Cardiac muscle cell (in vitro differentiated cells and primary cell): Measurements from ENCODE around the gene CUX1. TPM values are rescaled to one million over a fixed set of nuclear protein-coding genes. Genes with fewer than 3 reads are reported as not detected.

Experiments used
- DNase-seq, 2 donors: peaks; one replicate each; pipeline versions ENCODE4 v3.0.0 to v3.0.0-alpha.2; 2010 to 2017; ENCODE audit warnings: low read depth in 1 of 2, low spot score in 1 of 2
- H3K27ac ChIP-seq: fragments of 200-600 bp; sonication (generic); 2 replicates; pipeline ENCODE4 v1.5.1; 2016
- H3K27me3 ChIP-seq: fragments of 200-600 bp; sonication (generic); 2 replicates; pipeline ENCODE4 v1.6.0; 2016; ENCODE audit warnings: control low read depth
- H3K36me3 ChIP-seq: fragments of 200-600 bp; sonication (generic); 2 replicates; pipeline ENCODE4 v1.5.1; 2016; ENCODE audit warnings: control low read depth
- H3K4me1 ChIP-seq: fragments of 200-600 bp; sonication (generic); 2 replicates; pipeline ENCODE4 v1.8.1; 2017; ENCODE audit warnings: low read depth, mild to moderate bottlenecking, mixed run types
- H3K4me3 ChIP-seq: fragments of 200-600 bp; sonication (generic); 2 replicates; pipeline ENCODE4 v1.5.1; 2016; ENCODE audit warnings: mild to moderate bottlenecking
- H3K9me3 ChIP-seq: fragments of 200-600 bp; sonication (generic); 2 replicates; pipeline ENCODE4 v1.5.1; 2017; ENCODE audit warnings: low read depth, mild to moderate bottlenecking, control low read depth
- polyA plus RNA-seq: library from polyadenylated mRNA; unstranded; fragments of >200 nt; fragmentation: Nextera tagmentation; extraction: Ambion mirVana; gene quantifications from 2 replicates; pipeline ENCODE4 v1.2.1, GENCODE V29; 2016
- total RNA-seq: library from RNA; depleted of rRNA; stranded (reverse); fragments of >200 nt; gene quantifications from 2 replicates; pipeline ENCODE4 v1.2.3, GENCODE V29; 2016
- TF ChIP-seq, protein P1 (sequence below): IDR thresholded peaks from 2 replicates; pipeline ENCODE4 v1.5.1; 2012; ENCODE audit warnings: low read depth, mild to moderate bottlenecking, low read length

Gene CUX1, protein sequence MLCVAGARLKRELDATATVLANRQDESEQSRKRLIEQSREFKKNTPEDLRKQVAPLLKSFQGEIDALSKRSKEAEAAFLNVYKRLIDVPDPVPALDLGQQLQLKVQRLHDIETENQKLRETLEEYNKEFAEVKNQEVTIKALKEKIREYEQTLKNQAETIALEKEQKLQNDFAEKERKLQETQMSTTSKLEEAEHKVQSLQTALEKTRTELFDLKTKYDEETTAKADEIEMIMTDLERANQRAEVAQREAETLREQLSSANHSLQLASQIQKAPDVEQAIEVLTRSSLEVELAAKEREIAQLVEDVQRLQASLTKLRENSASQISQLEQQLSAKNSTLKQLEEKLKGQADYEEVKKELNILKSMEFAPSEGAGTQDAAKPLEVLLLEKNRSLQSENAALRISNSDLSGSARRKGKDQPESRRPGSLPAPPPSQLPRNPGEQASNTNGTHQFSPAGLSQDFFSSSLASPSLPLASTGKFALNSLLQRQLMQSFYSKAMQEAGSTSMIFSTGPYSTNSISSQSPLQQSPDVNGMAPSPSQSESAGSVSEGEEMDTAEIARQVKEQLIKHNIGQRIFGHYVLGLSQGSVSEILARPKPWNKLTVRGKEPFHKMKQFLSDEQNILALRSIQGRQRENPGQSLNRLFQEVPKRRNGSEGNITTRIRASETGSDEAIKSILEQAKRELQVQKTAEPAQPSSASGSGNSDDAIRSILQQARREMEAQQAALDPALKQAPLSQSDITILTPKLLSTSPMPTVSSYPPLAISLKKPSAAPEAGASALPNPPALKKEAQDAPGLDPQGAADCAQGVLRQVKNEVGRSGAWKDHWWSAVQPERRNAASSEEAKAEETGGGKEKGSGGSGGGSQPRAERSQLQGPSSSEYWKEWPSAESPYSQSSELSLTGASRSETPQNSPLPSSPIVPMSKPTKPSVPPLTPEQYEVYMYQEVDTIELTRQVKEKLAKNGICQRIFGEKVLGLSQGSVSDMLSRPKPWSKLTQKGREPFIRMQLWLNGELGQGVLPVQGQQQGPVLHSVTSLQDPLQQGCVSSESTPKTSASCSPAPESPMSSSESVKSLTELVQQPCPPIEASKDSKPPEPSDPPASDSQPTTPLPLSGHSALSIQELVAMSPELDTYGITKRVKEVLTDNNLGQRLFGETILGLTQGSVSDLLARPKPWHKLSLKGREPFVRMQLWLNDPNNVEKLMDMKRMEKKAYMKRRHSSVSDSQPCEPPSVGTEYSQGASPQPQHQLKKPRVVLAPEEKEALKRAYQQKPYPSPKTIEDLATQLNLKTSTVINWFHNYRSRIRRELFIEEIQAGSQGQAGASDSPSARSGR (N-terminal part only)
- total RNA-seq (71.7 and 85.3 TPM in 2 replicates), polyA plus RNA-seq (66.6 and 67.7 TPM in 2 replicates)

DNA sequence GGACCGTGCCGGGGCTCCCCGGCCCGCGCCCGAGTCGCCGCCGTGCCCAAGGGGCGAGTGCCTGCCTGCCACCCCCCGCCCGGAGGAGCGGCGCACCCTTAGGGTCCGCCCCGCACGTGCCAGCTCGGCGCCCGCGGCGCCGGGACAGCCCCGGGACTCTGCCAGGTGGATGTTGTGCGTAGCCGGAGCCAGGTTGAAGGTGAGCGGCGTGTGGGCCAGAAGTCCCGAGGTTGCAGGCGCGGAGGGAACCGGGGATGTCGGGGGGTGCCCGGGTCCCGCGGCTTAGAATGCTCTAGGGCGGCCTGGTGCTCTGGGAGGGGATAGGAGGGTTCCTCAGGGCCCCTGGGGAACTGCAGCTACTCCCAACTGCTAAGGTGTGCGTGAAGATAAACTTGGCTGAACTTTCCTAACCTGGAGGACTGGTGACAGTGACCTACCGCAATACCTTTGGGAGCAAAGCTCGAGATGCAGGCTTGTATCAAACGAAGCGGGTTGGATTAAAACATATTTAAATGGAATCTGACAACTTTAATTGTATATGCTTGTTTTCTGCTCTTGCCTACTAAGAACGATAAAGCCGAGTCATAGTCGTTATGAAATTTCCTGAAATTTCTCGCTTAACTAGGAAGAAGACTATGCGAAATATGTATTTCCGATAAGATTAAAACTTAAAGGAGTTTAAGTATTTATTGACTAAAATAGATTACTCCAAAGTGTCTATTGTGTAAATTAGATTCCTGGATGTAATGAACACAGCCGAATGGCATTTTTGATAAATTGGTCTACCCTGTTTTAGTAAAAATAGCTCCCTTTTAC lies at the start of gene CUX1:
Gene CUX1 (plus strand): TSS at position 156 of the 816 bp plus-strand sequence. CDS start 14 bp downstream, at position 170.
- Histone ChIP-seq H3K27me3 (peaks cover 8% of the 10 kb centered on the region), H3K4me1 (peaks cover 41% of the 10 kb centered on the region), H3K36me3 (no peaks in the 10 kb centered on the region), H3K27ac (peak within 1 kb of the TSS; percentile 40), H3K9me3 (no peaks in the 10 kb centered on the region), H3K4me3 (peak within 1 kb of the TSS; percentile 97)
- DNase-seq: peak; percentile 39 to 78
- TF ChIP-seq, protein P1, sequence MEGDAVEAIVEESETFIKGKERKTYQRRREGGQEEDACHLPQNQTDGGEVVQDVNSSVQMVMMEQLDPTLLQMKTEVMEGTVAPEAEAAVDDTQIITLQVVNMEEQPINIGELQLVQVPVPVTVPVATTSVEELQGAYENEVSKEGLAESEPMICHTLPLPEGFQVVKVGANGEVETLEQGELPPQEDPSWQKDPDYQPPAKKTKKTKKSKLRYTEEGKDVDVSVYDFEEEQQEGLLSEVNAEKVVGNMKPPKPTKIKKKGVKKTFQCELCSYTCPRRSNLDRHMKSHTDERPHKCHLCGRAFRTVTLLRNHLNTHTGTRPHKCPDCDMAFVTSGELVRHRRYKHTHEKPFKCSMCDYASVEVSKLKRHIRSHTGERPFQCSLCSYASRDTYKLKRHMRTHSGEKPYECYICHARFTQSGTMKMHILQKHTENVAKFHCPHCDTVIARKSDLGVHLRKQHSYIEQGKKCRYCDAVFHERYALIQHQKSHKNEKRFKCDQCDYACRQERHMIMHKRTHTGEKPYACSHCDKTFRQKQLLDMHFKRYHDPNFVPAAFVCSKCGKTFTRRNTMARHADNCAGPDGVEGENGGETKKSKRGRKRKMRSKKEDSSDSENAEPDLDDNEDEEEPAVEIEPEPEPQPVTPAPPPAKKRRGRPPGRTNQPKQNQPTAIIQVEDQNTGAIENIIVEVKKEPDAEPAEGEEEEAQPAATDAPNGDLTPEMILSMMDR: no peak

DNA sequence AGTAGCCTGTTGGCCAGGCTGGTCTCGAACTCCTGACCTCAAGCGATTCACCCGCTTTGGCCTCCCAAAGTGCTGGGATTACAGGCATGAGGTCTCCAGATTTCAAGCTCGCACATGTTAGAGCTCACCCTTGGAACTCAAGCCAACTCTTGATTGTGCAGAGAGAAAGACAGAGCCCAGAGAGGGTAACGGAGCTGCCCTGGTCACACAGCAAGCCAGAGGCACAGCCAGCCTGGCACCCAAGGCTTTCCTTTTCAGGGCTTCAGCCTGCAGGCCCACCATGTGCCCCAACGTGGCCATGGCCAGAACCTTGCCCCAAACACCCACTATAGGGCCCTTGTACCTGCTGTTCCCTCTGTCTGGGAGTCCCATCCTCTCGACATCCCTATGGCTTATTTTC lies 49.1 kb upstream of the CUX1 start:
- H3K36me3 ChIP-seq: no peaks in the 10 kb centered on the region
- H3K4me3 ChIP-seq: no peak overlapping the region
- H3K4me1 ChIP-seq: no peaks in the 10 kb centered on the region
- no peaks in the 10 kb centered on the region for H3K27me3 ChIP-seq
- DNase-seq: no peak
- no peaks in the 10 kb centered on the region for H3K9me3 ChIP-seq
- TF ChIP-seq, protein P1: no peak
- no peak overlapping the region for H3K27ac ChIP-seq

DNA sequence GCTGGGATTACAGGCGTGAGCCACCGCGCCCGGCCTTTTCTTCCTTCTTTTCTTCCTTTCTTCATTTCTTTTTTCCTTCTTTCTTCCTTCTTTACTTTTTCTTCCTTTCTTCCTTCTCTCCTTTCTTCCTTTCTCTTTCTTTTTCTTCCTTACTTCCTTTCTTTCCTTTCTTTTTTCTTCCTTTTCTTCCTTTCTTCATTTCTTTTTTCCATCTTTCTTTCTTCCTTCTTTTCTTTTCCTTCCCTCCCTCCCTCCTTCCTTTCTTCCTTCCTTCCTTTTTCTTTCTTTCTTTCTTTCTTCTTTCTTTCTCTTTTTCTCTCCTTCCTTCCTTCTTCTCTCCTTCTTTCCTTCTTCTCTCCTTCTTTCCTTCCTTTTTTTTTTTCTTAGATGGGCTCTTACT lies 47.0 kb upstream of the CUX1 start:
- no peaks in the 10 kb centered on the region for H3K9me3 ChIP-seq
- H3K4me3 ChIP-seq: no peak overlapping the region
- no peaks in the 10 kb centered on the region for H3K4me1 ChIP-seq
- H3K36me3 ChIP-seq: no peaks in the 10 kb centered on the region
- TF ChIP-seq, protein P1: no peak
- H3K27me3 ChIP-seq: no peaks in the 10 kb centered on the region
- no peak overlapping the region for H3K27ac ChIP-seq
- DNase-seq: no peak

DNA sequence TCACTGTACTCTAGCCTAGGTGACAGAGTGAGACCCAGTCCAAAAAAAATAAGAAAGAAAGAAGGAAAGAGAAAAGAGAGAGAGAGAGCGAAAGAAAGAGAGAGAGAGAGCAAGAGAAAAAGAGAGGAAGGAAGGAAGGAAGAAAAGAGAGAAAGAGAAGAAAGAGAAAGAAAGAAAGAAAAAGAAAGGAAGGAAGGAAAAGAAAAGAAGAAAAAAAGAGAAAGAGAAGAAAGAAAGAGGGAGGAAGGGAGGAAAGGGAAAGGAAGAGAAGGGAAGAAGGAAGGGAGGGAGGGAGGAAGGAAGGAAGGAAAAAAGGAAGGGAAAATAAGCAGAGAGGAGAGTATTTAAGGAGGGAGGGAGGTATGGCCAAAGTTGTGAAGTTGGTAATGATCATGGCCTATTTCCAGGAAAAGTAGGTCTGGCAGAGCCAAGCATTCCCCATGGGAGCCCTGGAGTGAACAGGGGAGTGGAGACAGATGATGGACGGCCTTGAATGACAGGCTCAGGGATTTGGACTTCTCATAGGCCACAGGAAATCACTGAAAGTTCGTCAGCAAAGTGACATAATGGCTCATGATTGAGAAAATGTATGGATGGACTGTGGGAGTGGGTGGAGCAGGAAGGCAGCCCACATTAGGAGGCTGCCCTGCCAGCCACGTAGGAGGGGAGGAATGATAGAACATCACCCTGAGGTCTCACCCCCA lies 44.8 kb upstream of the CUX1 start:
- no peak overlapping the region for H3K27ac ChIP-seq
- no peaks in the 10 kb centered on the region for H3K27me3 ChIP-seq
- DNase-seq: no peak
- H3K4me3 ChIP-seq: no peak overlapping the region
- no peaks in the 10 kb centered on the region for H3K9me3 ChIP-seq
- H3K4me1 ChIP-seq: no peaks in the 10 kb centered on the region
- TF ChIP-seq, protein P1: no peak
- H3K36me3 ChIP-seq: no peaks in the 10 kb centered on the region
